PC-3 (cell line): Measurements from ENCODE around the gene ZNF423.

ENCODE experiments used
- EZH2 ChIP-seq: fragments of 300-600 bp; sonication (generic); IDR thresholded peaks from one replicate; pipeline ENCODE4 v1.6.1; 2017; ENCODE audit warnings: antibody characterized with exemption, mild to moderate bottlenecking, low read length; ENCODE audit not compliant: unreplicated experiment
- TF ChIP-seq, protein P1 (sequence below): fragments of 300-600 bp; sonication (generic); conservative IDR thresholded peaks from 2 replicates; pipeline ENCODE4 v1.5.1; 2017; ENCODE audit warnings: antibody characterized with exemption, low read depth, mild to moderate bottlenecking, low read length

DNA sequence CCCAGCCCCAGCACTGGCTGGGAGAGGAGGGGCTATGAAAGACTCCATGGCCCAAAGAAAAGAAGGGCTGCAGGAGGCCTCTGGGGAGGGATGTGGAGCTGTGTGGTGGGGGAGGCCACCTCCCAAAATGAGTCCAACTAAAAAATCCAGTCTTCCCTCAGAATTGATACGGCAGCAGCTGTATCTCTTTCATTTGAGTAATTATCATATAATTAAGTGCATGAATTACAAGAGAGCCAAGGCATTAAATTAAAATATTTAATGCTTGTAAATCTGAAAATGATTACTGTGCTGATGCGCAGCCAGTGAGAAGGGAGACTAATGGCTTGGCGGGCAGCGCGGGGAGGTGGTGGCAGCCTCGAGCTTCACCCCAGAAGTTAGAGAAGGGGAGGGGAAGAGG lies 289.5 kb downstream of the ZNF423 start:
- TF ChIP-seq, protein P1, sequence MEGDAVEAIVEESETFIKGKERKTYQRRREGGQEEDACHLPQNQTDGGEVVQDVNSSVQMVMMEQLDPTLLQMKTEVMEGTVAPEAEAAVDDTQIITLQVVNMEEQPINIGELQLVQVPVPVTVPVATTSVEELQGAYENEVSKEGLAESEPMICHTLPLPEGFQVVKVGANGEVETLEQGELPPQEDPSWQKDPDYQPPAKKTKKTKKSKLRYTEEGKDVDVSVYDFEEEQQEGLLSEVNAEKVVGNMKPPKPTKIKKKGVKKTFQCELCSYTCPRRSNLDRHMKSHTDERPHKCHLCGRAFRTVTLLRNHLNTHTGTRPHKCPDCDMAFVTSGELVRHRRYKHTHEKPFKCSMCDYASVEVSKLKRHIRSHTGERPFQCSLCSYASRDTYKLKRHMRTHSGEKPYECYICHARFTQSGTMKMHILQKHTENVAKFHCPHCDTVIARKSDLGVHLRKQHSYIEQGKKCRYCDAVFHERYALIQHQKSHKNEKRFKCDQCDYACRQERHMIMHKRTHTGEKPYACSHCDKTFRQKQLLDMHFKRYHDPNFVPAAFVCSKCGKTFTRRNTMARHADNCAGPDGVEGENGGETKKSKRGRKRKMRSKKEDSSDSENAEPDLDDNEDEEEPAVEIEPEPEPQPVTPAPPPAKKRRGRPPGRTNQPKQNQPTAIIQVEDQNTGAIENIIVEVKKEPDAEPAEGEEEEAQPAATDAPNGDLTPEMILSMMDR = no peak
- TF ChIP-seq EZH2 = no peak
